Erythroblast (primary cell): ENCODE measurements around the gene NFIA.

Experiments
- GATA1 ChIP-seq: IDR thresholded peaks from 2 replicates; pipeline ENCODE4 v1.6.1; 2011; ENCODE audit warnings: low read depth, mild to moderate bottlenecking, control low read depth, low read length, moderate library complexity
- POLR2A ChIP-seq: IDR thresholded peaks from 2 replicates; pipeline ENCODE4 v1.6.1; 2011; ENCODE audit warnings: mild to moderate bottlenecking, low read length

- no peak for TF ChIP-seq POLR2A
- no peak for TF ChIP-seq GATA1
Measured at GRCh38 chr1:61241411-61241838, 159.1 kb downstream of the NFIA start.
